Loucy (cell line): ENCODE results near the gene SPAST.

Experiments
- CTCF ChIP-seq: fragments of 200-600 bp; sonication (generic); conservative IDR thresholded peaks from 2 replicates; pipeline ENCODE4 v1.5.1; 2014; ENCODE audit warnings: mild to moderate bottlenecking, antibody characterized with exemption, low read length
- EZH2phosphoT487 ChIP-seq: fragments of 200-600 bp; IDR thresholded peaks from 2 replicates; pipeline ENCODE4 v1.6.1; 2018; ENCODE audit warnings: antibody characterized with exemption, mild to moderate bottlenecking, moderate library complexity, borderline replicate concordance

GRCh38 chr2:32039447-32040219, 23.7 kb upstream of the SPAST start, which contains the start of gene DPY30:
- TF ChIP-seq CTCF (no peak), EZH2phosphoT487 (no peak)
